ENCODE data around the gene GNE. TPM values are rescaled to one million over a fixed set of nuclear protein-coding genes. Genes with fewer than 3 reads are reported as not detected.
"Not testable (repeated sequence)": the region's sequence is repeated elsewhere in the genome, so short reads cannot be mapped to it uniquely, and the experiment has no call there.

Gene GNE
- total and polyA plus RNA-seq, 2 experiments from 2014 or later: 2.2 to 15.7 TPM

DNA sequence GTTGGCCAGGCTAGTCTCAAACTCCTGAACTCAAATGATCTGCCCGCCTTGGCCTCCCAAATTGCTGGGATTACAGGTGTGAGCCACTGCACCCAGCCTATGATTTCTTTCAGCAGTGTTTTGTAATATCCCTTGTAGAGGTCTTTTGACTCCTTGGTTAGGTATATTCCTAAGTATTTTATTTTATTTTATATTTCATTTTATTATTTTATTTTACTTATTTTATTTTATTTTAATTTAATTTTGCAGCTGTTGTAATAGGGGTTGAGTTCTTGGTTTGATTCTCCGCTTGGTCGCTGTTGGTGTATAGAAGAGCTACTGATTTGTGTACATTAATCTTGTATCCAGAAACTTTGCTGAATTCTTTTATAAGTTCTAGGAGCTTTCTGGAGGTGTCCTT lies 18.6 kb downstream of the GNE start:
- H3K4me3 ChIP-seq; H3F3A ChIP-seq (replicated peaks; ENCODE audit: low read depth); DNase-seq (ENCODE audit: low spot score); H3K4me1 ChIP-seq (ENCODE audit: insufficient read depth); H3K27me3 Mint-ChIP-seq (ENCODE audit: insufficient read depth, low read depth, poor library complexity); H4K20me1 ChIP-seq (replicated peaks; ENCODE audit: insufficient read depth); H3K4me3 Mint-ChIP-seq; H2AFZ ChIP-seq; H3K9me2 ChIP-seq (ENCODE audit: insufficient read depth); H3K79me2 ChIP-seq (replicated peaks; ENCODE audit: insufficient read depth); H3K36me3 ChIP-seq (ENCODE audit: insufficient read depth); ATAC-seq; H3K4me2 ChIP-seq; H3K9me3 Mint-ChIP-seq; H3K27ac Mint-ChIP-seq; H3K27me3 ChIP-seq (ENCODE audit: insufficient read depth); H3K27ac ChIP-seq (ENCODE audit: low read depth); H3K4me1 Mint-ChIP-seq: not testable (repeated sequence)
- peaks cover 19% of the 10 kb centered on the region for H3K36me3 Mint-ChIP-seq (ENCODE audit: low read depth)

GRCh38 chr9:36239205-36239604 lies 19.0 kb downstream of the GNE start:
- not testable (repeated sequence) for ATAC-seq; DNase-seq (ENCODE audit: low spot score); H3K4me3 ChIP-seq; H3K79me2 ChIP-seq (replicated peaks; ENCODE audit: insufficient read depth); H3K27me3 ChIP-seq (ENCODE audit: insufficient read depth); H3K9me2 ChIP-seq (ENCODE audit: insufficient read depth); H3K9me3 Mint-ChIP-seq; H3K4me1 ChIP-seq (ENCODE audit: insufficient read depth); H3K4me3 Mint-ChIP-seq; H3K4me1 Mint-ChIP-seq; H4K20me1 ChIP-seq (replicated peaks; ENCODE audit: insufficient read depth); H3K27ac ChIP-seq (ENCODE audit: low read depth); H3K27me3 Mint-ChIP-seq (ENCODE audit: insufficient read depth, low read depth, poor library complexity); H3F3A ChIP-seq (replicated peaks; ENCODE audit: low read depth); H3K36me3 ChIP-seq (ENCODE audit: insufficient read depth); H3K4me2 ChIP-seq; H3K27ac Mint-ChIP-seq; H2AFZ ChIP-seq
- H3K36me3 Mint-ChIP-seq (ENCODE audit: low read depth): peaks cover 18% of the 10 kb centered on the region

DNA sequence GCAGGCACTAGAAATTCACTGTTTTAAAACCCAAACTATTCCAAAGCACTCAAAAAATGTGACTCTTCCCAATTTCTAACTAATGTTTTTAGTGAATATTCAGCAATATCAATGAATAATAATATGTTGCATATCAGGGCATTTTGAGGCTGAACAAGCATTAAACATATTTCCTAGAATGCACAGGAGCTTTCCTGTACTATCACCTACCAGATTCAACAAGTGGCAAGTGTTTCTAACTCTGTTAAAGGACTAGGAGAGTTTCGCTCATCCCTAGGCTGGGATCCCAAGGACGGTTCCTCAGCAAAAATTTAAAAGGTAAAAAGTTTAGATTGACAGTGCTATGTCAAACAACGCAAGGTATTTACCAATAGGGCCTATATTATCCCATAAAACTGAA lies 21.0 kb downstream of the GNE start:
- H3K27ac Mint-ChIP-seq: no peak overlapping the region
- no peak for TF ChIP-seq JUNB (IDR thresholded peaks at IDR 0.05; ENCODE audit: unreplicated experiment)
- TF ChIP-seq NANOG (IDR thresholded peaks at IDR 0.05; ENCODE audit: borderline replicate concordance): no peak
- no peak for TF ChIP-seq EZH2phosphoT487 (IDR thresholded peaks at IDR 0.05; ENCODE audit: unreplicated experiment)
- TF ChIP-seq ZNF462 (CRISPR knock-in tag; IDR thresholded peaks at IDR 0.05): no peak
- TF ChIP-seq CREB1 (CRISPR knock-in tag; IDR thresholded peaks at IDR 0.05; ENCODE audit: low read depth): no peak
- TF ChIP-seq EZH2 (IDR thresholded peaks at IDR 0.05; ENCODE audit: low read depth, unreplicated experiment): no peak
- TF ChIP-seq ETS1 (IDR thresholded peaks at IDR 0.05): no peak

More for the DNA sequence above, 21.0 kb downstream of the GNE start:
- H3K4me2 ChIP-seq: no peak overlapping the region
- peaks cover 15% of the 10 kb centered on the region; the same call in 2 of the 3 replicates for H3K36me3 Mint-ChIP-seq (ENCODE audit: low read depth)
- no peaks in the 10 kb centered on the region for H3K9me3 Mint-ChIP-seq
- H2AFZ ChIP-seq: no peak overlapping the region
- H3K4me3 Mint-ChIP-seq: no peak overlapping the region
- peaks cover 4% of the 10 kb centered on the region; the same call in 1 of the 2 replicates for H3K36me3 ChIP-seq (ENCODE audit: insufficient read depth)
- ATAC-seq (no peak), DNase-seq (ENCODE audit: low spot score) (no peak)
- no peaks in the 10 kb centered on the region for H3F3A ChIP-seq (replicated peaks; ENCODE audit: low read depth)
- H3K27ac ChIP-seq (ENCODE audit: low read depth): no peak overlapping the region
- H4K20me1 ChIP-seq (replicated peaks; ENCODE audit: insufficient read depth): no peaks in the 10 kb centered on the region; the same call in none of the 2 replicates
- no peak overlapping the region for H3K4me3 ChIP-seq
- peaks cover 1% of the 10 kb centered on the region for H3K27me3 Mint-ChIP-seq (ENCODE audit: insufficient read depth, low read depth, poor library complexity)
- no peaks in the 10 kb centered on the region for H3K27me3 ChIP-seq (ENCODE audit: insufficient read depth)
- H3K79me2 ChIP-seq (replicated peaks; ENCODE audit: insufficient read depth): 0 out of 2 replicates have a peak, but pooled peaks cover 5% of the 10 kb centered on the region
- H3K4me1 ChIP-seq (ENCODE audit: insufficient read depth): no peaks in the 10 kb centered on the region
- H3K9me2 ChIP-seq (ENCODE audit: insufficient read depth): no peaks in the 10 kb centered on the region
- no peaks in the 10 kb centered on the region; the same call in 2 of the 3 replicates for H3K4me1 Mint-ChIP-seq

Measured in GM23338 (cell line).